GM23338 (cell line): ENCODE data around the gene HNF1B. TPM values are rescaled to one million over a fixed set of nuclear protein-coding genes. Genes with fewer than 3 reads are reported as not detected.

Source experiments
- ATAC-seq: fragments of 200-7000 bp; cut with Tn5 transposase; 3 replicates; pipeline ENCODE4 v1.9.1; 2020
- DNase-seq: peaks from one replicate; pipeline ENCODE4 v3.0.0-alpha.2; 2015; ENCODE audit warnings: low spot score
- H2AFZ ChIP-seq: fragments of 200-600 bp; sonication (generic); 2 replicates; pipeline ENCODE4 v1.8.0; 2016; ENCODE audit warnings: antibody characterized with exemption, mild to moderate bottlenecking, moderate library complexity
- H3F3A ChIP-seq: fragments of 200-600 bp; sonication (generic); replicated peaks from 2 replicates; pipeline ENCODE4 v1.8.0; 2017; ENCODE audit warnings: antibody characterized with exemption, mixed run types, low read depth
- H3K27ac ChIP-seq: fragments of 200-600 bp; sonication (generic); 2 replicates; pipeline ENCODE4 v1.6.1; 2016; ENCODE audit warnings: low read depth
- H3K27me3 ChIP-seq: fragments of 200-600 bp; sonication (generic); 2 replicates; pipeline ENCODE4 v1.8.0; 2016; ENCODE audit warnings: mild to moderate bottlenecking, mixed run types, moderate library complexity; ENCODE audit not compliant: insufficient read depth
- H3K36me3 ChIP-seq: fragments of 200-600 bp; sonication (generic); 2 replicates; pipeline ENCODE4 v1.8.0; 2016; ENCODE audit warnings: mild to moderate bottlenecking; ENCODE audit not compliant: insufficient read depth
- H3K4me1 ChIP-seq: fragments of 200-600 bp; sonication (generic); 2 replicates; pipeline ENCODE4 v1.8.0; 2016; ENCODE audit warnings: mild to moderate bottlenecking, moderate library complexity; ENCODE audit not compliant: insufficient read depth
- H3K4me2 ChIP-seq: fragments of 200-600 bp; sonication (generic); 2 replicates; pipeline ENCODE4 v1.7.1; 2017; ENCODE audit warnings: mixed run types
- H3K4me3 ChIP-seq: fragments of 200-600 bp; sonication (generic); 2 replicates; pipeline ENCODE4 v1.6.1; 2016; ENCODE audit warnings: mixed run types
- H3K79me2 ChIP-seq: fragments of 200-600 bp; sonication (generic); replicated peaks from 2 replicates; pipeline ENCODE4 v1.8.0; 2017; ENCODE audit warnings: mild to moderate bottlenecking; ENCODE audit not compliant: insufficient read depth
- H3K9me2 ChIP-seq: fragments of 200-600 bp; sonication (generic); 2 replicates; pipeline ENCODE4 v1.8.0; 2017; ENCODE audit not compliant: insufficient read depth
- H4K20me1 ChIP-seq: fragments of 200-600 bp; sonication (generic); replicated peaks from 2 replicates; pipeline ENCODE4 v1.8.0; 2017; ENCODE audit warnings: mild to moderate bottlenecking; ENCODE audit not compliant: insufficient read depth
- H3K27ac Mint-ChIP-seq: 2 replicates; pipeline ENCODE4 v1.8.0; 2020; ENCODE audit warnings: inconsistent platforms, mild to moderate bottlenecking, moderate library complexity, mixed read lengths
- H3K27me3 Mint-ChIP-seq: 3 replicates; pipeline ENCODE4 v1.8.0; 2022; ENCODE audit warnings: low read depth, mild to moderate bottlenecking, moderate library complexity, mixed read lengths, inconsistent platforms; ENCODE audit not compliant: insufficient read depth, poor library complexity
- H3K36me3 Mint-ChIP-seq: 3 replicates; pipeline ENCODE4 v1.8.0; 2021; ENCODE audit warnings: low read depth, mild to moderate bottlenecking, inconsistent platforms, moderate library complexity, mixed read lengths
- H3K4me1 Mint-ChIP-seq: 3 replicates; pipeline ENCODE4 v1.8.0; 2020; ENCODE audit warnings: mild to moderate bottlenecking, inconsistent platforms, mixed read lengths
- H3K4me3 Mint-ChIP-seq: 3 replicates; pipeline ENCODE4 v1.8.0; 2021; ENCODE audit warnings: moderate library complexity, mild to moderate bottlenecking, inconsistent platforms, mixed read lengths
- H3K9me3 Mint-ChIP-seq: 3 replicates; pipeline ENCODE4 v1.8.0; 2020; ENCODE audit warnings: moderate library complexity, mild to moderate bottlenecking, inconsistent platforms, mixed read lengths
- CREB1 ChIP-seq: fragments of 250-450 bp; sonication (Bioruptor Pico); IDR thresholded peaks from 2 replicates; pipeline ENCODE4 v1.5.0; 2020; ENCODE audit warnings: low read depth, mild to moderate bottlenecking, moderate library complexity
- CTCF ChIP-seq, 2 experiments: fragments of 200-600 bp in 1 of 2; sonication (generic) in 1 of 2; conservative IDR thresholded peaks; 2 replicates each; pipeline versions ENCODE4 v1.5.1 to v1.6.1; 2016 to 2017; ENCODE audit warnings: antibody characterized with exemption in 2 of 2, low read depth in 2 of 2, mild to moderate bottlenecking in 2 of 2, moderate library complexity in 1 of 2
- EZH2phosphoT487 ChIP-seq: fragments of 200-600 bp; sonication (generic); IDR thresholded peaks from one replicate; pipeline ENCODE4 v1.8.1; 2018; ENCODE audit warnings: antibody characterized with exemption; ENCODE audit not compliant: unreplicated experiment
- JUNB ChIP-seq: IDR thresholded peaks from one replicate; pipeline ENCODE4 v1.6.1; 2016; ENCODE audit warnings: antibody characterized with exemption; ENCODE audit not compliant: unreplicated experiment
- POLR2AphosphoS5 ChIP-seq: IDR thresholded peaks from 2 replicates; pipeline ENCODE4 v1.6.1; 2016; ENCODE audit warnings: antibody characterized with exemption, low read depth
- REST ChIP-seq: IDR thresholded peaks from one replicate; pipeline ENCODE4 v1.6.1; 2018; ENCODE audit warnings: antibody characterized with exemption; ENCODE audit not compliant: unreplicated experiment
- STAT1 ChIP-seq: IDR thresholded peaks from one replicate; pipeline ENCODE4 v1.6.1; 2016; ENCODE audit warnings: antibody characterized with exemption; ENCODE audit not compliant: unreplicated experiment
- ZNF462 ChIP-seq: fragments of 250-450 bp; sonication (Bioruptor Pico); IDR thresholded peaks from 2 replicates; pipeline ENCODE4 v1.5.0; 2020; ENCODE audit warnings: mild to moderate bottlenecking, moderate library complexity
- polyA plus RNA-seq: library from polyadenylated mRNA; unstranded; fragments of >200 nt; fragmentation: Nextera tagmentation; extraction: Ambion mirVana; gene quantifications from 2 replicates; pipeline ENCODE4 v1.2.1, GENCODE V29; 2016
- total RNA-seq: library from RNA; depleted of rRNA; stranded (reverse); fragments of >200 nt; shearing (Covaris generic); gene quantifications from 2 replicates; pipeline ENCODE4 v1.2.3, GENCODE V29; 2014
- TF ChIP-seq, protein P1 (sequence below): IDR thresholded peaks from 2 replicates; pipeline ENCODE4 v1.6.1; 2016; ENCODE audit warnings: antibody characterized with exemption

HNF1B gene
- total and polyA plus RNA-seq, 2 experiments from 2014 or later = 0.07 to 0.19 TPM

GRCh38 chr17:37661400-37662014 is 83.4 kb downstream of the HNF1B start:
- no peaks in the 10 kb centered on the region for H3K79me2 ChIP-seq
- H3K4me1 Mint-ChIP-seq = peaks cover 22% of the 10 kb centered on the region
- H4K20me1 ChIP-seq = no peaks in the 10 kb centered on the region
- H3K4me1 ChIP-seq = peaks cover 20% of the 10 kb centered on the region
- no peak for ATAC-seq
- H3K4me3 ChIP-seq = no peak overlapping the region
- no peaks in the 10 kb centered on the region for H3K27me3 ChIP-seq
- no peaks in the 10 kb centered on the region for H3K36me3 ChIP-seq
- H3K9me2 ChIP-seq = no peaks in the 10 kb centered on the region
- H3K27ac ChIP-seq = no peak overlapping the region
- no peaks in the 10 kb centered on the region for H3K9me3 Mint-ChIP-seq
- no peak overlapping the region for H3K4me3 Mint-ChIP-seq
- H3K27ac Mint-ChIP-seq = no peak overlapping the region
- H3K4me2 ChIP-seq = no peak overlapping the region
- peak; percentile 49 for DNase-seq
- H3K36me3 Mint-ChIP-seq = no peaks in the 10 kb centered on the region
- no peaks in the 10 kb centered on the region for H3K27me3 Mint-ChIP-seq
- no peak overlapping the region for H2AFZ ChIP-seq
- peak in 1 of 2 experiments; percentile 26; a peak in 2 of 4 replicates for TF ChIP-seq CTCF (conservative IDR thresholded peaks at IDR 0.05; ENCODE audit: low read depth in 2 of 2)
- no peak for TF ChIP-seq JUNB
- H3F3A ChIP-seq = no peaks in the 10 kb centered on the region

GRCh38 chr17:37659925-37660324 is 84.9 kb downstream of the HNF1B start:
- Histone ChIP-seq H3K36me3 (no peaks in the 10 kb centered on the region), H3K4me3 (no peak overlapping the region), H3K79me2 (no peaks in the 10 kb centered on the region), H3K27me3 (no peaks in the 10 kb centered on the region), H4K20me1 (no peaks in the 10 kb centered on the region), H3K27ac (no peak overlapping the region), H3K4me1 (peaks cover 8% of the 10 kb centered on the region), H3F3A (no peaks in the 10 kb centered on the region), H3K4me2 (no peak overlapping the region), H3K9me2 (no peaks in the 10 kb centered on the region), H2AFZ (no peak overlapping the region)
- Mint-ChIP-seq H3K9me3 (no peaks in the 10 kb centered on the region), H3K36me3 (no peaks in the 10 kb centered on the region), H3K4me3 (no peak overlapping the region), H3K4me1 (peaks cover 17% of the 10 kb centered on the region), H3K27ac (no peak overlapping the region), H3K27me3 (no peaks in the 10 kb centered on the region)
- DNase-seq = peak; percentile 47
- peak; percentile 49 for ATAC-seq
- TF ChIP-seq CREB1 (CRISPR knock-in tag) = no peak
- TF ChIP-seq EZH2phosphoT487 = no peak
- no peak for TF ChIP-seq REST
- TF ChIP-seq POLR2AphosphoS5 = no peak
- TF ChIP-seq ZNF462 (CRISPR knock-in tag) = no peak
- TF ChIP-seq, protein P1, sequence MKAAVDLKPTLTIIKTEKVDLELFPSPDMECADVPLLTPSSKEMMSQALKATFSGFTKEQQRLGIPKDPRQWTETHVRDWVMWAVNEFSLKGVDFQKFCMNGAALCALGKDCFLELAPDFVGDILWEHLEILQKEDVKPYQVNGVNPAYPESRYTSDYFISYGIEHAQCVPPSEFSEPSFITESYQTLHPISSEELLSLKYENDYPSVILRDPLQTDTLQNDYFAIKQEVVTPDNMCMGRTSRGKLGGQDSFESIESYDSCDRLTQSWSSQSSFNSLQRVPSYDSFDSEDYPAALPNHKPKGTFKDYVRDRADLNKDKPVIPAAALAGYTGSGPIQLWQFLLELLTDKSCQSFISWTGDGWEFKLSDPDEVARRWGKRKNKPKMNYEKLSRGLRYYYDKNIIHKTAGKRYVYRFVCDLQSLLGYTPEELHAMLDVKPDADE = no peak
- TF ChIP-seq STAT1 = no peak
